ENCODE results near the gene CSNK1D.

GRCh38 chr17:82239401-82239925 lies 34.0 kb downstream of the CSNK1D start:
- TF ChIP-seq CTCF (IDR thresholded peaks at IDR 0.05), result no peak
- no peak for TF ChIP-seq POLR2A (IDR thresholded peaks at IDR 0.05)

Data from body of pancreas (tissue), 4 donors.